22Rv1 (cell line): ENCODE data around the gene CCDC40.

Source experiments
- ZFX ChIP-seq: fragments of 450-650 bp; IDR thresholded peaks from 2 replicates; pipeline ENCODE4 v1.6.1; 2017; ENCODE audit warnings: antibody characterized with exemption, borderline replicate concordance
- TF ChIP-seq, protein P1 (sequence below): fragments of 450-650 bp; IDR thresholded peaks from 2 replicates; pipeline ENCODE4 v1.5.1; 2017; ENCODE audit warnings: mild to moderate bottlenecking

DNA sequence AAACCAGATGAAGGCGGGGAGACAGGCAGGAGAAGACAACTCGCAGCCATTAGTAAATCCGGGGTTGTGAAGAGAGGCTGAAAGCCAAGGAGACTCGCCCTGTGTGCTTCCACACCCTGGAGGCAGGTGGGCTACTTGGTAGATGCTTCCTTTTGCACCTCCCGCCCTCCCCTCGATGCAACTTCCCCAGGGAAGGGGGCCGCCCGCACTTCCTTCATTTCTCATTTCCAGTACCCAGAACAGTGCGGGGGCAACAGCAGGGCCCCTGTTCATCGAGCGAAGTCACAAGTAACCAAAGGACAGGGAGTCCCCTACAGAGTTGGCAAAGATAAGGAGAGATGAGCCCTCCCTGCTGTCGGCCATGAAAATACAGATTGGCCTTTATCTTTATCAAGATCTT, 25.0 kb downstream of the CCDC40 start:
- TF ChIP-seq, protein P1, sequence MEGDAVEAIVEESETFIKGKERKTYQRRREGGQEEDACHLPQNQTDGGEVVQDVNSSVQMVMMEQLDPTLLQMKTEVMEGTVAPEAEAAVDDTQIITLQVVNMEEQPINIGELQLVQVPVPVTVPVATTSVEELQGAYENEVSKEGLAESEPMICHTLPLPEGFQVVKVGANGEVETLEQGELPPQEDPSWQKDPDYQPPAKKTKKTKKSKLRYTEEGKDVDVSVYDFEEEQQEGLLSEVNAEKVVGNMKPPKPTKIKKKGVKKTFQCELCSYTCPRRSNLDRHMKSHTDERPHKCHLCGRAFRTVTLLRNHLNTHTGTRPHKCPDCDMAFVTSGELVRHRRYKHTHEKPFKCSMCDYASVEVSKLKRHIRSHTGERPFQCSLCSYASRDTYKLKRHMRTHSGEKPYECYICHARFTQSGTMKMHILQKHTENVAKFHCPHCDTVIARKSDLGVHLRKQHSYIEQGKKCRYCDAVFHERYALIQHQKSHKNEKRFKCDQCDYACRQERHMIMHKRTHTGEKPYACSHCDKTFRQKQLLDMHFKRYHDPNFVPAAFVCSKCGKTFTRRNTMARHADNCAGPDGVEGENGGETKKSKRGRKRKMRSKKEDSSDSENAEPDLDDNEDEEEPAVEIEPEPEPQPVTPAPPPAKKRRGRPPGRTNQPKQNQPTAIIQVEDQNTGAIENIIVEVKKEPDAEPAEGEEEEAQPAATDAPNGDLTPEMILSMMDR, result no peak
- no peak for TF ChIP-seq ZFX
